SU-DHL-6 (cell line): ENCODE measurements around the gene ZNF354B.

Experiments
- H2AFZ ChIP-seq: fragments of 200-600 bp; sonication (generic); 2 replicates; pipeline ENCODE4 v1.6.1; 2014; ENCODE audit warnings: low read depth, mild to moderate bottlenecking, moderate library complexity, mixed read lengths, antibody characterized with exemption, low read length; ENCODE audit not compliant: severe bottlenecking
- H3F3A ChIP-seq: fragments of 200-600 bp; shearing (Covaris generic); 2 replicates; pipeline ENCODE4 v1.6.0; 2016; ENCODE audit warnings: antibody characterized with exemption, mild to moderate bottlenecking; ENCODE audit not compliant: insufficient read depth
- H3K27ac ChIP-seq: fragments of 200-600 bp; sonication (generic); 2 replicates; pipeline ENCODE4 v1.5.1; 2016; ENCODE audit warnings: low read depth, mild to moderate bottlenecking, low read length, moderate library complexity, mixed read lengths
- H3K27me3 ChIP-seq: fragments of 200-600 bp; sonication (generic), shearing (Covaris generic); 2 replicates; pipeline ENCODE4 v1.6.0; 2014; ENCODE audit warnings: mild to moderate bottlenecking, low read length
- H3K36me3 ChIP-seq: fragments of 200-600 bp; sonication (generic); 2 replicates; pipeline ENCODE4 v1.6.1; 2014; ENCODE audit warnings: mild to moderate bottlenecking, low read length, mixed read lengths
- H3K4me2 ChIP-seq: fragments of 300-600, 200-600 bp; shearing (Covaris generic), sonication (generic); 2 replicates; pipeline ENCODE4 v1.6.0; 2014; ENCODE audit warnings: low read length, low read depth, mild to moderate bottlenecking; ENCODE audit not compliant: poor library complexity, severe bottlenecking
- H3K4me3 ChIP-seq: fragments of 200-600 bp; sonication (generic); 2 replicates; pipeline ENCODE4 v1.5.1; 2014; ENCODE audit warnings: antibody characterized with exemption, low read length, mild to moderate bottlenecking, mixed read lengths; ENCODE audit not compliant: insufficient read depth, poor library complexity, severe bottlenecking
- H3K79me2 ChIP-seq: fragments of 200-600 bp; sonication (generic); 2 replicates; pipeline ENCODE4 v1.6.1; 2014; ENCODE audit warnings: mild to moderate bottlenecking, low read length, moderate library complexity; ENCODE audit not compliant: insufficient read depth
- H3K9ac ChIP-seq: fragments of 200-600 bp; sonication (generic); 2 replicates; pipeline ENCODE4 v1.7.0; 2014; ENCODE audit warnings: mild to moderate bottlenecking, low read length
- H3K9me2 ChIP-seq: fragments of 200-600 bp; sonication (generic); replicated peaks from 2 replicates; pipeline ENCODE4 v1.6.1; 2014; ENCODE audit warnings: low read length; ENCODE audit not compliant: insufficient read depth
- H3K9me3 ChIP-seq: fragments of 200-600 bp; sonication (generic); 2 replicates; pipeline ENCODE4 v1.6.1; 2014; ENCODE audit warnings: low read length, mixed read lengths; ENCODE audit not compliant: insufficient read depth
- H4K20me1 ChIP-seq: fragments of 200-600 bp; sonication (generic); 2 replicates; pipeline ENCODE4 v1.6.1; 2014; ENCODE audit warnings: low read depth, mild to moderate bottlenecking, antibody characterized with exemption, low read length, moderate library complexity, mixed read lengths
- EZH2phosphoT487 ChIP-seq: fragments of 200-600 bp; sonication (generic), shearing (Covaris generic); conservative IDR thresholded peaks from 2 replicates; pipeline ENCODE4 v1.6.1; 2018; ENCODE audit warnings: mild to moderate bottlenecking, antibody characterized with exemption, low read length, moderate library complexity, mixed read lengths
- TF ChIP-seq, protein P1 (sequence below): fragments of 200-600 bp; sonication (generic); IDR thresholded peaks from one replicate; pipeline ENCODE4 v1.5.1; 2017; ENCODE audit warnings: antibody characterized with exemption, mild to moderate bottlenecking, low read length, moderate library complexity; ENCODE audit not compliant: insufficient read depth, poor library complexity, severe bottlenecking

The ZNF354B gene

DNA sequence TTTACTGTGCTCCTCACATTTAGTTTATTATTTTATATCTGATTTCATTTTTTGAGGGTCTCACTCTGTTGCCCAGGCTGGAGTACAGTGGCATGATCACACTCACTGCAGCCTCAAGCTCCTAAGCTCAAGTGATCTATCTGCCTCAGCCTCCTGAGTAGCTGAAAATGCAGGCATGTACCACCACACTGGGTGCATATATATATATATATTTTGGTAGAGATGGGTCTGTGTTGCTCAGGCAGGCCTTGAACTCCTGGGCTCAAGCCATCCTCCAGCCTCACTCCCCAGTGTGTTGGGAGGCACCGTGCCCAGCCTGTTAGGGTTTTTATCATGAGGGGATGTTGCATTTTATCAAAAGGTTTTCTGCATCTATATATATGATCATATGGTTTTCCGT lies 39.8 kb upstream of the ZNF354B start:
- H3K79me2 ChIP-seq, result no peaks in the 10 kb centered on the region
- H3K9me2 ChIP-seq, result no peaks in the 10 kb centered on the region
- no peak overlapping the region for H3K27ac ChIP-seq
- H3K36me3 ChIP-seq, result no peaks in the 10 kb centered on the region
- no peaks in the 10 kb centered on the region for H3K27me3 ChIP-seq
- H3K4me2 ChIP-seq, result no peak overlapping the region
- TF ChIP-seq EZH2phosphoT487, result no peak
- TF ChIP-seq, protein P1, sequence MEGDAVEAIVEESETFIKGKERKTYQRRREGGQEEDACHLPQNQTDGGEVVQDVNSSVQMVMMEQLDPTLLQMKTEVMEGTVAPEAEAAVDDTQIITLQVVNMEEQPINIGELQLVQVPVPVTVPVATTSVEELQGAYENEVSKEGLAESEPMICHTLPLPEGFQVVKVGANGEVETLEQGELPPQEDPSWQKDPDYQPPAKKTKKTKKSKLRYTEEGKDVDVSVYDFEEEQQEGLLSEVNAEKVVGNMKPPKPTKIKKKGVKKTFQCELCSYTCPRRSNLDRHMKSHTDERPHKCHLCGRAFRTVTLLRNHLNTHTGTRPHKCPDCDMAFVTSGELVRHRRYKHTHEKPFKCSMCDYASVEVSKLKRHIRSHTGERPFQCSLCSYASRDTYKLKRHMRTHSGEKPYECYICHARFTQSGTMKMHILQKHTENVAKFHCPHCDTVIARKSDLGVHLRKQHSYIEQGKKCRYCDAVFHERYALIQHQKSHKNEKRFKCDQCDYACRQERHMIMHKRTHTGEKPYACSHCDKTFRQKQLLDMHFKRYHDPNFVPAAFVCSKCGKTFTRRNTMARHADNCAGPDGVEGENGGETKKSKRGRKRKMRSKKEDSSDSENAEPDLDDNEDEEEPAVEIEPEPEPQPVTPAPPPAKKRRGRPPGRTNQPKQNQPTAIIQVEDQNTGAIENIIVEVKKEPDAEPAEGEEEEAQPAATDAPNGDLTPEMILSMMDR, result no peak
- no peak overlapping the region for H2AFZ ChIP-seq
- H3K4me3 ChIP-seq, result no peak overlapping the region
- H3K9me3 ChIP-seq, result no peaks in the 10 kb centered on the region
- H4K20me1 ChIP-seq, result no peaks in the 10 kb centered on the region
- no peak overlapping the region for H3K9ac ChIP-seq
- H3F3A ChIP-seq, result no peaks in the 10 kb centered on the region

DNA sequence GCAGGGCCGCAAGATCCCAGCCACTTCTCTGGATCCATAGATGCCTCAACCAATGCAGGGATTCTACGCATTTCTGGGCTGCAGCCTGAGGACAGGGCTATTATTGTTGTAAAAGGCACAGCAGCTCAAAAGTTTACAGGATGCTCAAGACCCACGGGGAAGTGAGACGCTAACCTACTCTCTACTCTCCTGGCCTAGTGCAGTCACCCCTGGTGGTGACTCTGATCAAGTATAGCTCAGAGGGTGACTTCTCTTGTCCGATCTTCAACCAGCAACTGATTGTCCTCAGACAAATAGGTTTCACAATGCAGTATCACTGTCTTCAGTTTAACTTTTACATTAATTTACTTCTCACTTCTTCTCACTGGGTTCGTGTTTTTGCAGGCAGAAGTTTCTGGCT lies 34.3 kb upstream of the ZNF354B start:
- no peak overlapping the region for H3K4me2 ChIP-seq

DNA sequence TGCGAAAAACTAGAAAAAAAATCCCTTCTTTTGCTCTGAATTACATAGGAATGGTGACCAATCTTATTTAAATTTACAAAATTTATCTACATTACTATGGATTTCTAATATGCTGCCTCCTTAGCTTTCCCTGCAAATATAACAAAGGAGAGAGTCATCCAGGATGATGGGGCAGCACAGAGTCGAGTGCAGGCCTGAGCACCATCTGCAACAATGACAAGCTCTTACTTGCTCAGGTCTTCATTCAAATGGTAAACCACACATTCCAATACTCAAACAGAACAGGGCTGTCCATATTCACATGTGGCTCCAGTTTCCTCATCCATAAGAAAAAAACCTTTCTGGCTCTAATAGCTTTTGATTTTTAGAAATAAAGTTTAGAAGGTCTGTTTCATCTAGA lies 33.5 kb upstream of the ZNF354B start:
- H3K9me2 ChIP-seq, result no peaks in the 10 kb centered on the region
- no peaks in the 10 kb centered on the region for H3K36me3 ChIP-seq
- TF ChIP-seq, protein P1, result no peak
- no peak for TF ChIP-seq EZH2phosphoT487
- no peaks in the 10 kb centered on the region for H3K9me3 ChIP-seq
- no peaks in the 10 kb centered on the region for H4K20me1 ChIP-seq
- H3F3A ChIP-seq, result no peaks in the 10 kb centered on the region
- no peak overlapping the region for H2AFZ ChIP-seq
- H3K9ac ChIP-seq, result no peak overlapping the region
- no peaks in the 10 kb centered on the region for H3K79me2 ChIP-seq
- H3K4me2 ChIP-seq, result no peak overlapping the region
- H3K27me3 ChIP-seq, result no peaks in the 10 kb centered on the region
- H3K4me3 ChIP-seq, result no peak overlapping the region
- H3K27ac ChIP-seq, result no peak overlapping the region

More for the DNA sequence above, 34.3 kb upstream of the ZNF354B start:
- no peaks in the 10 kb centered on the region for H4K20me1 ChIP-seq
- TF ChIP-seq EZH2phosphoT487, result no peak
- TF ChIP-seq, protein P1, result no peak
- no peak overlapping the region for H3K27ac ChIP-seq
- H2AFZ ChIP-seq, result no peak overlapping the region
- H3K9me3 ChIP-seq, result no peaks in the 10 kb centered on the region
- no peaks in the 10 kb centered on the region for H3K36me3 ChIP-seq
- H3K27me3 ChIP-seq, result no peaks in the 10 kb centered on the region
- no peak overlapping the region for H3K4me3 ChIP-seq
- H3K79me2 ChIP-seq, result no peaks in the 10 kb centered on the region
- H3K9me2 ChIP-seq, result no peaks in the 10 kb centered on the region
- no peak overlapping the region for H3K9ac ChIP-seq
- H3F3A ChIP-seq, result no peaks in the 10 kb centered on the region

DNA sequence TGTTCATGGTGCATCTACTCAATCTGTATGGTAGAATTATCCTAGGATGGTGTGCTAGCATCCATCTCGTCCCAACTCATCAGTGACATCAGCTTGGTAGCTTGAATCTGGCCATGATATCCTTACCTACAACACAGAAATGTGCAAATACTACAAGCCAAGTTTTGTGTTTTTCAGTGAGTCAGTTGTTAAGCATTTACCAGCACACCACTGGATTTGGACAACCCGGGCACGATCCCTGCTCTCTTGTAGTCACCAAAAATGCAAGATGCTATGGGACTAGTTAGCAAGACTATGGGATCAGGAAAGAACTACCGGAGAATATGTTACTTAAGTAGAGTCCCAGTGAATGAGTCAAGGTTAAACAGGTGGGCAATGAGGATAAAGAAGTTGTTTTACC lies 32.1 kb upstream of the ZNF354B start:
- no peaks in the 10 kb centered on the region for H3K9me3 ChIP-seq

More for the DNA sequence above, 32.1 kb upstream of the ZNF354B start:
- H3K4me3 ChIP-seq, result no peak overlapping the region
- TF ChIP-seq, protein P1, result no peak
- no peak for TF ChIP-seq EZH2phosphoT487
- no peak overlapping the region for H2AFZ ChIP-seq
- no peaks in the 10 kb centered on the region for H4K20me1 ChIP-seq
- no peaks in the 10 kb centered on the region for H3K27me3 ChIP-seq
- H3K4me2 ChIP-seq, result no peak overlapping the region
- no peaks in the 10 kb centered on the region for H3K36me3 ChIP-seq
- no peaks in the 10 kb centered on the region for H3K9me2 ChIP-seq
- no peaks in the 10 kb centered on the region for H3K79me2 ChIP-seq
- H3K9ac ChIP-seq, result no peak overlapping the region
- H3F3A ChIP-seq, result no peaks in the 10 kb centered on the region
- H3K27ac ChIP-seq, result no peak overlapping the region
